K562 (cell line): ENCODE results near the gene DCTN5. TPM values are rescaled to one million over a fixed set of nuclear protein-coding genes. Genes with fewer than 3 reads are reported as not detected.
A peak's percentile ranks its signal among the peaks of the same experiment; 100 is the strongest.

ENCODE experiments used
- ATAC-seq: fragments of 200-7000 bp; cut with Tn5 transposase; 3 replicates; pipeline ENCODE4 v1.9.1; 2020; ENCODE audit warnings: moderate library complexity
- BruUV-seq: library from RNA; stranded (reverse); fragments of 400-500 nt; replicated peaks from 2 replicates; lab custom pipeline; 2021; lab: Mats Ljungman, UMichigan
- CTCF ChIA-PET: fragments of 300-600 bp; formaldehyde crosslinking; extraction: SDS; loops from one replicate; lab custom pipeline; 2021; ENCODE audit warnings: low intra/inter-chr PET ratio; lab: Yijun Ruan, JAX
- POLR2A ChIA-PET: fragments of 300-600, 350-650 bp; sonication (Branson Sonifier 250); formaldehyde crosslinking; extraction: SDS; loops from one replicate; lab custom pipeline; 2021; ENCODE audit warnings: antibody characterized with exemption, inconsistent platforms; lab: Yijun Ruan, JAX
- DNase-seq, 4 experiments: peaks; one replicate each; pipeline versions ENCODE4 v3.0.0 to v3.0.0-alpha.2; 2011 to 2018; ENCODE audit warnings: low spot score in 3 of 4, mixed read lengths in 3 of 4; ENCODE audit errors: extremely low read depth in 1 of 4
- FAIRE-seq: peaks from 2 replicates; lab custom pipeline; 2011; peaks lifted over from hg19 to GRCh38; lab: Jason Lieb, UNC
- H2AFZ ChIP-seq: 2 replicates; pipeline ENCODE4 v1.6.0; 2011; ENCODE audit warnings: low read depth, low read length, control low read depth, inconsistent platforms
- H3K27ac ChIP-seq: fragments of 200-600 bp; 3 replicates; pipeline ENCODE4 v1.8.0; 2011; ENCODE audit warnings: low read depth, mild to moderate bottlenecking, control low read depth, inconsistent platforms, low read length, moderate library complexity, mixed read lengths; ENCODE audit errors: extremely low read depth
- H3K27me3 ChIP-seq, 2 experiments: fragments of 300-600 bp in 1 of 2; 2 replicates in 1 of 2; 3 replicates in 1 of 2; pipeline versions ENCODE4 v1.6.0 to v1.8.0; 2011; ENCODE audit warnings: inconsistent platforms in 2 of 2, low read length in 2 of 2, mild to moderate bottlenecking in 1 of 2, mixed read lengths in 1 of 2, moderate library complexity in 1 of 2; ENCODE audit not compliant: control insufficient read depth in 2 of 2, insufficient read depth in 2 of 2
- H3K36me3 ChIP-seq: fragments of 300-600 bp; 3 replicates; pipeline ENCODE4 v1.8.0; 2011; ENCODE audit warnings: mild to moderate bottlenecking, low read length, inconsistent platforms; ENCODE audit not compliant: control insufficient read depth, insufficient read depth
- H3K4me1 ChIP-seq, 2 experiments: fragments of 200-600 bp in 1 of 2; replicated peaks in 1 of 2; 2 replicates in 1 of 2; 3 replicates in 1 of 2; pipeline versions ENCODE4 v1.5.1 to v1.8.0; 2011; ENCODE audit warnings: inconsistent platforms in 2 of 2, low read length in 2 of 2, mild to moderate bottlenecking in 1 of 2, mixed read lengths in 1 of 2, moderate library complexity in 1 of 2; ENCODE audit not compliant: control insufficient read depth in 2 of 2, insufficient read depth in 2 of 2
- H3K4me2 ChIP-seq: 2 replicates; pipeline ENCODE4 v1.6.1; 2011; ENCODE audit warnings: low read length, control low read depth, inconsistent platforms, mixed read lengths; ENCODE audit not compliant: insufficient read depth
- H3K4me3 ChIP-seq: fragments of 200-600 bp; sonication (generic), shearing (Covaris generic); 2 replicates; pipeline ENCODE4 v1.5.1; 2016; ENCODE audit warnings: control low read depth, inconsistent platforms
- H3K79me2 ChIP-seq: fragments of 200-600 bp; 3 replicates; pipeline ENCODE4 v1.8.0; 2011; ENCODE audit warnings: low read length, inconsistent platforms; ENCODE audit not compliant: control insufficient read depth, insufficient read depth
- H3K9ac ChIP-seq, 2 experiments: 2 replicates each; pipeline versions ENCODE4 v1.6.0 to v1.6.1; 2011; ENCODE audit warnings: low read depth in 2 of 2, low read length in 2 of 2, control low read depth in 1 of 2, inconsistent platforms in 1 of 2, mild to moderate bottlenecking in 1 of 2, mixed read lengths in 1 of 2; ENCODE audit not compliant: insufficient read depth in 1 of 2
- H3K9me1 ChIP-seq: one replicate; pipeline ENCODE4 v1.6.0; 2011; ENCODE audit warnings: inconsistent platforms, mild to moderate bottlenecking, low read length, moderate library complexity; ENCODE audit not compliant: control insufficient read depth, insufficient read depth
- H3K9me3 ChIP-seq: replicated peaks from 2 replicates; pipeline ENCODE4 v1.5.1; 2011; ENCODE audit warnings: low read depth, low read length, inconsistent platforms; ENCODE audit not compliant: control insufficient read depth, insufficient read depth
- H4K20me1 ChIP-seq: replicated peaks from 2 replicates; pipeline ENCODE4 v1.6.1; 2011; ENCODE audit warnings: low read length, inconsistent platforms, mixed read lengths; ENCODE audit not compliant: control insufficient read depth, insufficient read depth
- AFF1 ChIP-seq, 2 experiments: fragments of 450-650 bp; IDR thresholded peaks; 2 replicates each; pipeline ENCODE4 v1.6.1; 2018; ENCODE audit warnings: mild to moderate bottlenecking in 2 of 2, low read depth in 1 of 2; ENCODE audit not compliant: partially characterized antibody in 2 of 2
- CHD4 ChIP-seq: fragments of 200-600 bp; sonication (generic); IDR thresholded peaks from 3 replicates; pipeline ENCODE4 v1.6.1; 2012; ENCODE audit warnings: low read depth, mild to moderate bottlenecking, mixed read lengths, low read length, inconsistent platforms; ENCODE audit not compliant: insufficient read depth, insufficient replicate concordance, poor library complexity, severe bottlenecking
- E4F1 ChIP-seq: fragments of 250-450 bp; sonication (Bioruptor Pico); IDR thresholded peaks from 2 replicates; pipeline ENCODE4 v1.5.0; 2021; ENCODE audit warnings: mild to moderate bottlenecking, borderline replicate concordance
- HMG20A ChIP-seq: fragments of 450-650 bp; formaldehyde crosslinking; conservative IDR thresholded peaks from 2 replicates; pipeline ENCODE4 v1.4.0; 2020; ENCODE audit warnings: mild to moderate bottlenecking, mixed read lengths
- MTF1 ChIP-seq: fragments of 250-450 bp; sonication (Bioruptor Pico); IDR thresholded peaks from 2 replicates; pipeline ENCODE4 v1.9.0; 2021; ENCODE audit warnings: moderate library complexity, mild to moderate bottlenecking, inconsistent platforms, borderline replicate concordance
- RBFOX2 ChIP-seq: fragments of 200-400 bp; formaldehyde crosslinking; IDR thresholded peaks from 2 replicates; pipeline ENCODE4 v1.6.1; 2017; ENCODE audit warnings: low read depth, mild to moderate bottlenecking, low read length, moderate library complexity
- SFPQ ChIP-seq: fragments of 200-400 bp; formaldehyde crosslinking; IDR thresholded peaks from 2 replicates; pipeline ENCODE4 v1.6.1; 2017; ENCODE audit warnings: mild to moderate bottlenecking, low read depth, low read length, moderate library complexity
- ZBTB33 ChIP-seq: sonication (generic); formaldehyde crosslinking; IDR thresholded peaks from 2 replicates; pipeline ENCODE4 v1.8.1; 2023; ENCODE audit warnings: mild to moderate bottlenecking, missing genetic modification reagents
- WGBS: fragments of 100-300 bp; shearing (Covaris generic); methylation state at CpG from one replicate; pipeline ENCODE4 v1.1.6; 2016; ENCODE audit warnings: low coverage, mixed read lengths; ENCODE audit not compliant: insufficient coverage; ENCODE audit errors: missing lambda C conversion rate; 5-methylcytosine and 5-hydroxymethylcytosine counted together
- in situ Hi-C: fragments of 300-500 bp; cut with MboI; formaldehyde crosslinking; loops from 4 replicates; pipeline ENCODE4 v1.15.0; 2018; ENCODE audit warnings: inconsistent platforms, mixed read lengths
- intact Hi-C: fragments of 100-400 bp; cut with micrococcal nuclease; formaldehyde crosslinking; loops from 2 replicates; pipeline ENCODE4 v1.14.2; 2022
- polyA plus RNA-seq, 8 experiments: library from polyadenylated mRNA; depleted of rRNA in 4 of 8; stranded (reverse) in 5 of 8; unstranded in 3 of 8; fragments of >200 nt; fragmentation: Nextera tagmentation in 2 of 8; fragmentation: Illumina TruSeq in 1 of 8; extraction: Ambion mirVana in 2 of 8; extraction: Trizol in 1 of 8; gene quantifications; 2 replicates each; pipeline versions ENCODE4 v1.2.1 to v1.2.3, GENCODE V29; 2011 to 2014; ENCODE audit warnings: inconsistent platforms in 1 of 8, missing spikeins in 1 of 8
- total RNA-seq, 7 experiments: library from RNA; depleted of rRNA in 6 of 7; stranded (reverse); fragments of >200 nt in 6 of 7; fragmentation: Illumina TruSeq in 2 of 7; extraction: Trizol in 2 of 7; gene quantifications; 2 replicates each; pipeline versions ENCODE4 v1.2.1 to v1.2.3, GENCODE V29; 2011 to 2021; ENCODE audit warnings: low replicate concordance in 1 of 7

The DCTN5 gene
- total and polyA plus RNA-seq, 9 of the 15 experiments (the other 6 are each of a cell fraction or from before 2014, with no cell fraction given): 35.8 to 149 (median 75.9) TPM

GRCh38 chr16:23689442-23690187, 48.3 kb downstream of the DCTN5 start:
- Histone ChIP-seq H3K9me3 (no peaks in the 10 kb centered on the region), H3K4me2 (no peak overlapping the region), H2AFZ (no peak overlapping the region), H3K27me3 (no peaks in the 10 kb centered on the region), H3K9me1 (no peaks in the 10 kb centered on the region), H4K20me1 (no peaks in the 10 kb centered on the region), H3K9ac (no peak overlapping the region; a peak in 1 of 4 replicates), H3K4me3 (no peak overlapping the region), H3K36me3 (peaks cover 71% of the 10 kb centered on the region), H3K27ac (no peak overlapping the region), H3K4me1 (peaks cover 0 to 17% of the 10 kb centered on the region in 2 experiments; a peak in 3 of 5 replicates), H3K79me2 (peaks cover 4% of the 10 kb centered on the region; the same call in 1 of the 3 replicates)
- intact Hi-C loops: no loop called here
- in situ Hi-C loops: no loop called here
- BruUV-seq: TSS peak; percentile 50
- FAIRE-seq (no peak), ATAC-seq (no peak), DNase-seq (no peak)
- CTCF ChIA-PET: no interaction called here
- 95% methylated on average over 36 of the region's 36 CpGs for whole genome bisulfite sequencing
- POLR2A ChIA-PET: interaction anchor here (0.7 to 6.4 kb wide), 5 partner anchors 8 to 109 kb away, joined by 3 to 54 read pairs (median 3); partner anchors contain the start of gene PLK1
- peak; percentile 59 for TF ChIP-seq RBFOX2
- no peak for TF ChIP-seq HMG20A (CRISPR knock-in tag)
- TF ChIP-seq ZBTB33 (CRISPR knock-in tag): peak; percentile 59
- TF ChIP-seq MTF1 (CRISPR knock-in tag): no peak
- TF ChIP-seq E4F1: no peak
- TF ChIP-seq AFF1 (IDR thresholded peaks at IDR 0.05; ENCODE audit: low read depth in 1 of 2, partially characterized antibody in 2 of 2): no peak
- no peak for TF ChIP-seq CHD4
- TF ChIP-seq SFPQ: no peak
